NCI-H1417 treated with DMSO at 0.1 percent for 48 hours (cell line): ENCODE data around the gene FHOD3.
"Not testable (repeated sequence)": the region's sequence is repeated elsewhere in the genome, so short reads cannot be mapped to it uniquely, and the experiment has no call there.

Experiments
- DNase-seq: peaks from one replicate; lab custom pipeline; 2025; lab: John Stamatoyannopoulos, UW

FHOD3 gene

DNA sequence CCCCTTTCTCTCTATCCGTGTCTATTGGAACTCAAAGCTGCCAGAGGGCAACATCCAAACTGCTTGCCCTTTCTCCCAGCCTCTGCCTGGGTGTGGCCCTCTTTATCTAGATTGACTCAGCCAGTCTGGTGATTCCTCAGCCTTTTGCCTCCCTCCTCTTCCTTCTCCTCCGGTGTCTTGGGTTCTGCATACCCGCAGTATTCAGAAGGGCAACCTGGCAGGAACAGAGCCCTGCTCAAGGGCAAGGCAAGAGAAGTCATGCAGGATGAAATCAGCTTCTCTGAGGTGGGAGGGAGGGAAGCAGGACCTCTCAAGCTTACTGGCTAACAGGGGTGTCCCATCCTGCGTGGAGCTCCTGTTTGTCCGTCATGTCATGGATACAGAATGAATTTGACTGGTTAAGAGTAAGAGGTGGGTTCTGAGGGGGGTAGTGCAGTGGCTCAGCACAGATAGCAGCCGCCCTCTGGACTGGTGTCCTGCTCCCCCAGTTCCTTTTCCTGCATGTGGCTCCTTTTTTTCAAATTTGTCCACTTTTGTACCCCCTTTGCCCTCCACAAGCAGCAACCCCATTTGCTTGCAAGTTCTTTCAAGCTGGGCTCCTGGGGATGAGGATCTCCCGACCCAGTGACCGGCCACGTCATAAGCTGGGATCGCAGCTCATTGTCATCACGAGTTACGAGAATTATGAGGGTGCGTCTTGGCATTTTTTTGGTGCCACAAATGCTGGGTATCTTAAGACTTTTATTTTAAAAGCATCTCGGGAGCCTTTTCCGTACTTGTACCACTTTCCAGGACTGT is 154.1 kb downstream of the FHOD3 start:
- no peak for DNase-seq

DNA sequence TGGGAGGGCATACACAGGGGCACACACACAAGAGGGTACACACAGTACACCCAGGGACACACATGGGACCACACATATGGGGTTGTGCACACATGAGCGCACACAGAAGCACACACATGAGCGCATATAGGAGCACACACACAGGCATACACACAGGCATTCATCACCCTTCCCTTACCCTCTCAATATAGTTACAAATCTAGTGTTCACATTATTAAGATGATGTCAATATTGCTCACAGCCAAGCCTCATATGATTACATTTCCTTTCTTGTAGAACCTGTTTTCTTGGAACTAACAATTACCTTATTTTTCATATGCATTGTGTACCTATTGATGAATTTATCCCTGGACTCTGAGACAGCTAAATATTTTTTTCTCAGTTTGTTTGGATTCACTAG is 156.7 kb downstream of the FHOD3 start:
- DNase-seq, result peak; percentile 31

DNA sequence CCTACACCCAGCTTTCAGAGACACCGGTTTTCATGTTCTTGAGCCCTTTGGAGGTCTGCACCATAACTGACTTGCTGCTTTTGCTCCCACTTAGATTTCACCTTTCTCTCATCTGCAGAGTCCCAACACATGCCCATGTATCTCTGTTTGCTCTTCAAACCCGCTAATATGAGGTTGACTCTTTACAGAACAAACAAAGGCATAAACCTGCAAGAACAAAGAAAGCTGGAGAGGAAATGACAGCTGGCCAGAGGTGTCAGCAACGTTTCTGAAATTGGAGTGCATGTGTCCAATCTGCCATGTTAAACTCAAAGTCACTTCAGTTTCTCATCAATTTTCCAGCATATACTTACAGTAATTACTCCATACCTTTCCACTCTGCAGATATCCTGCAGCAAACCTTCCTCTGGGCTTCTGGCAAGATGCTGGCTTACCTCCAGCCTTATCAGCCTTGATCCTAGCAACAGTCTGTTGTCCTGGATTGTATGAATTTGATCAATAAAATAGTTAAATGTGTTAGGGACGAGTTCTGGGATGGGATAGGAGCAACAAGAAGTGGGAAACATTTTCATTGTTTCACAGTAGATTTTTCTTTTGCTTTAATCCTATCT is 157.4 kb downstream of the FHOD3 start:
- DNase-seq, result peak; percentile 49

DNA sequence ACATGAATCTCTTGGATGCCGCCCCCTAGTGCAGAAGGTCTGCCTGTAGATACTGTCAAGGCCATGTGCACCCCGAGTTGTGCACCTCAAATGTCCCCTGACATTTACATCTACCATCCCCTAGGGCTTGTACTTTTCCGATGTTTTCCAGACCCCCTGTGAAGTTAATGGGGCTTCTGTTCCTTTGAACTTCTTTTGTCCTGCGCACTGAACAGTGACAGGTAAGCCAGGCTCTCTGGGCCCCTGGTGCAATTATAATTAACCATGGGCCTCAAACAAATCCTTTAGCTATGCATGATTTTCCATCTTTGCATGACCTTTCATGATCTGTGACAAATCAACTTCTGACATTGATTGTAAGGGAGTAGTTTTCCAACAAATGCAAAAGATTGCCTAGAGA is 158.4 kb downstream of the FHOD3 start:
- no peak for DNase-seq

DNA sequence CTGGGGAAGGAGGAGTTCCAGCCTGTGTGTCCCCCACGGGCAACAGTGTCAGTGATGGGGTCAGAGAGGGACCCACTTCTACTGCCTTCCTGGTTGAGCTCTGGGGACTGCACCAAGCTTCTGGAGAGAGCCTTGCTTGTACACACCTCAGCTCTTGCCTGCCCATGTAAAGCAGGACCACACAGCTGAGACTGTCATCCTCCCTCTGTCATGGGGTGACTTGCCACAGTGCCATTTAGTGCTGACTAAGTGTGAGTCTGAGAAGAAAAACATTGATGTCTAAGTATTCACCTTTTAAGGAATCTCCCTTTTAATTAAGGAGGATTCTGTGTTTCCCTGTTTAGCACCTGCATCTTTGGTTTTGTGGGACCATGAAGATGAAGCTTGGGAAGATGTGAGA is 159.1 kb downstream of the FHOD3 start:
- DNase-seq, result no peak

DNA sequence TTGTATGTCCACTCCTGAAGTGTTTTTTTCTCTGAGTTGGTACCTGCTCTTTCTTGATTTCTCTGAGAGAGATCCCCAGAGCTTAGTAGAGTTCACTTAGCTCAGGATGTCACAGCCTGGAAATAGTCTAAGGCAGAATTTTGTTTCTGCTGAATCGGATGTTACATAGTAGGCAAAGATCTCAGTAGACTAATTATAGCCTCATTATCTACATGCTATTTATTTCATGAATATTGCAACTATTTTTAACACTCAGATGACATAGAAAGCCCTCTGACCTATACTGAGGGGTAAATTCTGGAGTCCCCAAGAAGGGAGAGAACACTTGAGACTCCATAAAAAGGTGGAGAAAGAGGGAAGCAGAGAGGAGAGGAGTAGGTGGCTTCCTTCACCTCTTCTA is 160.2 kb downstream of the FHOD3 start:
- DNase-seq, result no peak

DNA sequence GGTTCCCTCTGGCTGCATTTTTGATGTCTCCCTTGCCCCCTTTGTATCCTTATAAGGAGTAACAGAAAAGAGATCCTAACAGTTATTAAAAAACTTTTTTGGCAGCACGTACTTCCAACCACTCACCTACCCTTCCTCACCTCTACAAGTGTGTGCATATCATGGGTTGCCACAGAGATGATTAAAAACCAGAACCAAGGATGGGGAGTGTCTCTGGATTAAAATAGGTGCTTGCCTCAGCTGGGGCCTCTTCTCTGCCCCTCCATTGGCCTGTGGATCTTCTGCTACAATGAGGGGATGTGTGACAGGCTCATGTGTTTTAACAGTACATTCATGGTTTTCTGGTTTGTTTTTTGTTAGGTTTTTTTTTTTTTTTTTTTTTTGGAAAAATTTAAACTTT is 160.8 kb downstream of the FHOD3 start:
- DNase-seq, result no peak

DNA sequence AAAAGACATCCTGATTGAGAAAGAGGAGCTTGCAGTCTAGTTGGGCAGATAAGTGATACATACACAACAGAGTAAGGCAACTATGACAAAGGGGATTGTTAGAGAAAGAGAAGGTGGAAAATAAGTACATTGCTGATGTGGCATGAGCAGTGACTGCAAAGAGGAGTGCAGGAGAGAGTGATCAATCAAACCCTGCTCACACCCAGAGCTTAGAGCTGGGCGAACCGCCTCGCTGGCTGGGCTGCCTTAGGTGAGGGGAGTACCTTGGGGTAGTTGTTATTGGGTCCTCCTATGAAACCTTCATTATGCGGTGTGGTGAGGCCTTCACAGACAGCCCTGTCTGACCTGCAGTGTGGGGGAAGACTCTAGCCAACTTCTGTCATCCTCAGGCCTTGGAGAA is 161.7 kb downstream of the FHOD3 start:
- DNase-seq, result no peak

DNA sequence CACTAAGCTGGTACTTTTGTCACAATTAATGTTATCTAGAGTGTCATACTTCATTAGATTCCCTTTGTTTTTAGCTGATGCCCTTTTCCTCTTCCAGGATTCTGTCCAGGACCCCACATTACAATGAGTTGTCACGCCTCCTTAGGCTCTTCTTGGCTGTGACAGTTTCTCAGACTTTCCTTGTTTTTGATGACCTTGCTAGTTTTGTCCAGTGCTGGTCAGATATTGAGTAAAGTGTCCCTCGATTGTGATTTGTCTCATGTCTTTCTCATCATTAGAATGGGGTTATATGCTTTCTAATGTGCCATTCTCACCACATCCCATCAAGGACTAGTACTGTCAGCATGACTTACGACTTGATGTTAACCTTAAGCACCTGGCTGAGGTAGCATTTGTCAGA is 162.3 kb downstream of the FHOD3 start:
- DNase-seq, result no peak

DNA sequence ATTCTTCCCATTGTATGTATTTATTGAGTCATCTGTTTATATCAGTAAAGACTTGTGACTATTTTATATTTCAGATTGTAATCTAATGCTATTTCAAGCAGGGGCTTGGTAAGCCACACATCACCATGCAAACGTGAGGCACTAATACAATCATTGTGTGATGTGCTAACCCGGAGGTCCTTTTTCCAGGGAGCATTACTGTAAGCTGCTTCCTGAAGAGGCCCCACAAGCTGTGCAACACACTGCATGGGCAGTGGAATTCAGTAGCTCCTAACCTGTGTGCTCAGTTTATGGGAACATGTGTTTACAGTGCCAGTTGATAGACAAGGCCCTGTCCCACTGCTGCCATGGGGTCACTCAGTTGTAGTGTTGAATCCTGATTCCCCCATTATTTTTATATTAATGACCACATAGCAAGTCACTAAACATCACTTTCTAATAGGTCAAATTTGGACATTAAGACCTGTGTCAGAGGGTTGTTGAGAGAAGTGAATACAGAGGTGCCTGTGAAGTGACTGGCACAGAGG is 162.9 kb downstream of the FHOD3 start:
- no peak for DNase-seq

DNA sequence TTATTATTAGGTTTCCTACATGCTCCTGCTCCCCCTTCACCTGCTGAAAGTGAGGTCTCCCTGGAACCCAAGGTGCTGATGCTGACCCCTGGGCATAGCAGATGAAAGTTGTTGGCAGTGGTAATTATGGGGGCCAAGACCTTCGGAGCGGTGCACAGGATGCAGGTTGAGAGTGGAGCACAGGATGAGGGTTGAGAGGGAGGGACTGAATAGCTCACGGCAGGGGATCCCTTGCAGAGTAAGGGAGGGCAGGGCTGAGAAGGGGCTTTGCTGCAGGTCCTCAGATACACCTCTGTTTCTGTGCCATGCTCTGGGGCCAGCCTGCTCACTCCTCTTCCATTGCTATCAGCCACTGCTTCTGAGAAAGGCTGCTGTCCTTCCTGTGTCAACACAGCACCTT is 163.3 kb downstream of the FHOD3 start:
- DNase-seq, result no peak

DNA sequence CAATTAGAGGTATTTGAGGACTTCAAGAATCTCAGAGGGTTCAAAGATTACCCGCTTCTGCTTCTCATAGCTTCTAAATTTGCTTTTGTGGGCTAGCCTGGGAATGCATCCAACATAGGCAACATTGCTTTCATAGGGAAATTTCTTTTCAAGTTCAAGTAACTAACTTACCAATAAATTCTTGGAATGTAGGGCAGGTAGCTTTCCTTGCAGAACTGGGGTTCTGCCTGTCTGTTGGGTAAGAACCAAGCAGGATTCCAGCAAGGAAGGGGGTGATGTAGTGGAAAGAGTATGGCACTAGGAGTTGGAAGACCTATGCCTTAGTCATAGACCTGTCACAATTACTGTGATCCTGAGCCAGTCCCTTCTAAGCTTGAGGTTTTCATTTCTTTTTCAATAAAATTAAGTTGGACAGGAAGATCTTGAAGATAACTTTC is 164.1 kb downstream of the FHOD3 start:
- DNase-seq, result no peak

DNA sequence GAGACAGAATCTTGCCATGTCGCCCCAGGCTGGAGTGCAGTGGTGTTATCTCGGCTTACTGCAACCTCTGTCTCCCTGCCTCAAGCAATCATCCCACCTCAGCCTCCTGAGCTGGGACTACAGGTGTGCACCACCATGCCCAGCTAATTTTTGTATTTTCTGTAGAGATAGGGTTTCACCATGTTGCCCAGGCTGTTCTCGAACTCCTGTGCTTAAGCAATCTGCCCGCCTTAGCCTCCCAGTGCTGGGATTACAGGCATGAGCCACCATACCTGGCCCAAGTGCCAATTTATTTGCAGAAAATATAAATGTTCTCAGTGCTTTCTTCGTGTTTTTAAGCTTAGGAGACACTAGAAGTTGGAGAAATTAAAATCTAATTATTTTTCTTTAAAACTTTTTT is 166.0 kb downstream of the FHOD3 start:
- not testable (repeated sequence) for DNase-seq

DNA sequence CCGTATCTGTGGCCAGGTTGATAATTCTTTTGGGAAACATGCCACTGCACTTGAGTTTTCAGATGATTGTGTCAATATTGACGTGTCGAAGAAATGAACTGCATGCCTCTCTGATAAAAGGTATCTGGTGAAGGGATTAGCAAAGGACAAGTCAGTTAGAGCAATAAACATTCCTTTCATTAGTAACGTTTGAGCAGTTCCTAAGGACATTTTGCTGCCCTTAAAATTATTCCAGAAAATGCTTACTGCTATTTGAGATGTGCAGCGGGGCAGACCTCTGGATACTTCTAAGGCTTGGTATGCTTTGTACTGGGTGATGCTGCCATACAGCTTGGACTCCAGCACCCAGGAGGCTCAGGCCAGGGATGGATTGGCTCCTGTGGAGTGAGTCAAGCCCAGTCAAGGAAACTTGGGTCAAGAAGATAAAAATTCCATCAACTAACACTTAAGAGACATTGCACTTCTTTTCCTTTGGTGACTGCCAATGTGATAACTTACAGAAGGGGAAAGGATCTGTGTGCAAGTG is 166.7 kb downstream of the FHOD3 start:
- no peak for DNase-seq

DNA sequence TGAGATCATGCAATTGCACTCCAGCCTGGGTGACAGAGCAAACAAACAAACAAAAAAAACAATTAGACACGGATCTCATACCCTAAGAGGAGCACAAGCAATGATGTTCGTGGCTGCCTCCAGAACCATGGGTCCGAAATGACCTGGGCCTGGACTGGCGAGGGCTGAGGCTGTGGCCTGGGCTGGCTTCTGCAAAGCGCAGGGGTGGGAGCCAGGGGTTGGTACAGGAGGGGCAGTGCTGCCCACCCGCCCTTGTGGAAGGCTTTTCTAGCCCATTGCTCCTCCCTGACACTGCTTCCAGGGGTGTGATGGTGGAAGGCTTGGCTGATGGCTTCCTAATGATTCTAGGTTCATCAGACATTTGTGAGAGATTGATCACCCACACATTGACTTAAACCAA is 167.8 kb downstream of the FHOD3 start:
- DNase-seq, result no peak

DNA sequence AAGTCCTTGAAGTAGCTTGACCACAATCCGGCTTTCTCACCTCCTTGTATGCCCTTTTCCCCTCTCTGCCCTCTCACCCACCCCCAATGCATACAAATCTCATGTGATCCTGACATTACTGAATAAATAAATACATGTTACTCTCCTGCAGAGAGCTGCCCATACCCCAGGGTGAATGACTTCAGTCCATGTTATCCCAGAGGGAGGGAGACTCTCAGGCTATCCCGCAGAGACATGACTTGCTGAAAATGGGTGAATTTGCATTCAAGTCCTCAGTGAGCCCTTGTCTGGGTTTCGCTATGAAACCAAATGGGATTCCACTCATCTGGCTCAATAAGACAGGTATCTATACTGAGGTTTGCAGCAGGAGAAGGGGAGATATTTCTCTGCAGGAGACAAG is 168.5 kb downstream of the FHOD3 start:
- no peak for DNase-seq

DNA sequence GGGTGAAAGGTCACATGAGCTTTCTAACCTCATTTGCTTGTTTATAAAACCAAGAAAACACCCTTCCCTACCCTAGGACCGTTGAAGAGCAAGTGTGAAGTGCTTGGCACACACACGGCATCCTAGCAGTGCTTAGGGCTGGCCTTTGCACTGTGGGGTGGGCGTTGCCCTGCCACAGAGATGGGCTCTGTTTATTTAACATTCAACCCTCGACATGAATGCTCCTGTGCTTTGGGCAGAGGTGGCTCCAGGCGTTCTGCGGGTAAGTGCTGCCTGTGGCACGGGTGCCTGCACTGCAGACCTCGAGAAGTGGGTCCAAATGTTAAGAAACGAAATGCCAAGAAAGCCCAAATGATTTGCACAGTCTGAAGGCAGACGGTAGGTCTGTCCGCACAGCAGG is 170.1 kb downstream of the FHOD3 start:
- no peak for DNase-seq

DNA sequence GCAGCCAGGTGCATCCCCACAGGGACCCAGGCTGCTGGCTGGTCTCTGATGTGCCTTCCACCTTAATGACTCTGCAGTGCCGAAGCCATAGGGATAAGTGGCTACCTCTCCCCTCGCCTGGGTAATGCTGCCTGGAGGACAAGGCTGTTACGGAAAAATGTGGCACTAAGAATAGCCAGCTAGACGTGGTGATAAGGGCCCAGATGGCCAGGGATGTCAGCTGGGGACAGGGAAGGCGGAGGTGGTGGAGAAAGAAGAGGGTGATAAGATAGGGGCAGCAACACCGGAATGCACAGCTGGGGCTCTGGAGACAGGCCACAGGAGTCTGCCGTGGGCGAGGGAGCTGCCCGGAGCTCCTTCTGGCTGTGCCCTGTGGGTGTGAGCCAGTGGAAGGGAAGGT is 170.6 kb downstream of the FHOD3 start:
- no peak for DNase-seq

DNA sequence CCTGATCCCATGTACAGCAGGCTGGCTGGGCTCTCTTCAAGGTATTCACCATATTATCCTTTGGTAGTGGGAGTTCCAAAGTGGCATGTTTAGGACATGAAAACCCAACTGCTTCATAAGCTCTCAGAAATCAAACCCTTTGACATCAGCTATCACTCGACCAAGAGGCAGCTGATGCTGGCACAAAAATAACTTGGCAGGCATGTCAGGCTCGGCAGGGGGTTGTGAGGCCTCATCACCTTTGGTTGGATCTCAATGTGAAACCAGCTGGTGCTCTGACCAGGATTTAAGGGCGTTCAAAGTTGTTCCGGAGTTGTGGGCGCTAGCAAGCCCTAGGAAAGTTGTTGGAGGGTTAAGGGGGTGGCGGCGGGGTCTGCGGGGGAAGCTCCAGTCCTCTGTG is 171.9 kb downstream of the FHOD3 start:
- no peak for DNase-seq

DNA sequence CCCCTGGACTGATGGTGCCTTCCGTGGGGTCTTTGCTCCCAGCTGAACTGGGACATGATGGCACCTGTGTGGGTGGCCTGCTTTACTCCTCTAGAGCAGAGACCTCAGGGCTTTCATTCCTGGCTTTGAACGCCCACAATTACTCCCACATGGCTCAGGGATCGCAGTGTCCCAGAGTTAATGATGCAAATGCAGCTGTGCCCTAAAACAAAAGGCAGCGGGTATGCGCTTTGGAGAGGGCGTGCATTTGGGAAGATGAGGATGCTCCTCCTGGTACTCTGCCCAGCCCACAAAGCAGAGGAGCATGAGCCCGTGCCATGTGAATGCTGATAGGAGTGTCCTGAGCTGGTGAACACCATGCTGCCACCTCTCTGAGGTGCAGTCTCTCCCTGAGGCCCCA is 173.4 kb downstream of the FHOD3 start:
- DNase-seq, result no peak

DNA sequence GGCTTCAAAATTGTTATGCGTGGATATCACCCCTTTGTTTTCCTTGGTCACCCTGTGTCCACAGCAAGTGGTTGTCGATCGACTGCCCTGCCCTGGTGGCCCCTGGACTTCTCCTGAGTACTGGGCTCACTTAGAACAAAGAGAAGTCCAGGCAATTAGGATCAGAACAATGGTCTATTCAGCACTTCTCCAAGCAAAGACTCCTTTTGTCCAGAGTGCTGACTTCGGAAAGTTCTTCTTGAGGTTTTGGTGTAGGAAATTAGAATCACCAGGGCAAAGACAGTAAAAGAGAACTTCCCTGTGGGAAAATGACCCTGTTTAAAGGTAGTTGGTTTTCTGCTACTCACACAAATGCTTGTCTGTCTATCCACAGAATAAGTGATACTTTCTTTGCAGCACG is 173.9 kb downstream of the FHOD3 start:
- no peak for DNase-seq

DNA sequence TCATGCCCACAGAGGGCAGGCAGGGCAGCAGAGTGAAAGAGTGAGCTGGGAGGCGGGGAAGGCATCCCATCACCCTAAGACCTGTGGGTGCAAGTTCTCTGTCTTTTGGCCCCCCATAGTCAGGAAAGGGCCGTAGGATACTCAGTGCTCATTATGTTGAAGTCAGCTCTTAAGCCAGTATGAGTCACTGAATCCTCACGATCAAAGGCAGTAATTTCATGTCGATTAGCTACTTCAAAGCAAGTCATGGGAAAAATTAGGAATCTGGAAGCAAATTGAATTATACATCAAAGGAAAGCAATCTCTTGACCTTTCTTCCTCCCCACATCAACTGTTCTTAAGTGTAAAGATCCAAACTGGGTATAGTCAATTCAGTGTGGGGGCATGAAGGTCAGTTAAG is 178.9 kb downstream of the FHOD3 start:
- DNase-seq, result no peak

DNA sequence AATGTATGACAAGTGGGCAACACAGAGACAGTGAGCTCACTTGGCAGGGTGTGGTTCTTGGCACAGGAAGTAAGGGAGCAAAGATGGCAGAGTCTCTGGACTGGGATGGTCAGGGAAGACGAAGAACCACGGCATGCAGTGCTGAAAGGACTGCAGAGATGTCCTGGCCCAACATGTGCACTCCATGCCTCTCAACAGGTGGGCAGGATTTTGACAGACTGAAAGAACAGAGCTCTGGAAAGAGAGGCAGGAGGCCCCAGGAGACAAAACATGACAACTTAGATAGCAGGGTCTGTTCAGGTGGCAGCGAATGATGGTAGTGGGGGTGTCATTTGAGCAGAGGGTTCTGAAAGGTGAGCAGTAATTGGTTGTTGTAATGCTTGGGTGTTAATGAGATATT is 180.3 kb downstream of the FHOD3 start:
- no peak for DNase-seq
